H1 (cell line): ENCODE data around the gene HJURP. TPM values are rescaled to one million over a fixed set of nuclear protein-coding genes. Genes with fewer than 3 reads are reported as not detected.

Experiments
- CTCF ChIA-PET: fragments of 300-600 bp; sonication (Branson Sonifier 250); formaldehyde crosslinking; loops from one replicate; lab custom pipeline; 2021; ENCODE audit not compliant: partially characterized antibody; lab: Charles Lee
- POLR2A ChIA-PET: fragments of 300-600 bp; sonication (Branson Sonifier 250); formaldehyde crosslinking; loops from one replicate; lab custom pipeline; 2021; ENCODE audit warnings: inconsistent platforms; ENCODE audit not compliant: partially characterized antibody; lab: Charles Lee
- DNase-seq, 2 experiments: peaks; one replicate each; pipeline versions ENCODE4 v3.0.0 to v3.0.0-alpha.2; 2010 to 2022; ENCODE audit warnings: low spot score in 2 of 2, low read depth in 1 of 2, mixed read lengths in 1 of 2
- FAIRE-seq: peaks from 2 replicates; lab custom pipeline; 2011; peaks lifted over from hg19 to GRCh38; lab: Jason Lieb, UNC
- H2AFZ ChIP-seq: 2 replicates; pipeline ENCODE4 v1.8.1; 2012; ENCODE audit warnings: low read length, inconsistent platforms
- H2AK5ac ChIP-seq: 2 replicates; pipeline ENCODE4 v1.6.1; 2013; ENCODE audit warnings: low read depth, low read length
- H2BK120ac ChIP-seq: replicated peaks from 2 replicates; pipeline ENCODE3; 2013; ENCODE audit warnings: low read depth, low read length, inconsistent platforms
- H2BK12ac ChIP-seq: 2 replicates; pipeline ENCODE4 v1.6.1; 2013; ENCODE audit warnings: low read depth, low read length
- H2BK15ac ChIP-seq: 2 replicates; pipeline ENCODE4 v1.6.1; 2013; ENCODE audit warnings: low read length
- H2BK20ac ChIP-seq: 2 replicates; pipeline ENCODE4 v1.6.1; 2013; ENCODE audit warnings: low read length
- H2BK5ac ChIP-seq: 2 replicates; pipeline ENCODE4 v1.6.1; 2013; ENCODE audit warnings: low read depth, low read length
- H3K14ac ChIP-seq: 2 replicates; pipeline ENCODE4 v1.6.1; 2013; ENCODE audit warnings: inconsistent platforms; ENCODE audit not compliant: insufficient read length
- H3K18ac ChIP-seq: 2 replicates; pipeline ENCODE4 v1.6.1; 2013; ENCODE audit warnings: low read length; ENCODE audit errors: extremely low read depth
- H3K23ac ChIP-seq: 2 replicates; pipeline ENCODE4 v1.6.1; 2013; ENCODE audit warnings: inconsistent platforms; ENCODE audit not compliant: insufficient read length
- H3K23me2 ChIP-seq: 2 replicates; pipeline ENCODE4 v1.6.1; 2013; ENCODE audit warnings: low read depth, low read length
- H3K27ac ChIP-seq: 2 replicates; pipeline ENCODE4 v1.6.1; 2011; ENCODE audit warnings: low read depth, low read length, inconsistent platforms
- H3K27me3 ChIP-seq, 4 experiments: replicated peaks in 1 of 4; 1 replicate in 1 of 4; 2 replicates in 3 of 4; pipeline versions ENCODE4 v1.6.1 to v1.8.1; 2011 to 2013; ENCODE audit warnings: low read length in 3 of 4, mild to moderate bottlenecking in 3 of 4, inconsistent platforms in 2 of 4, mixed read lengths in 2 of 4, moderate library complexity in 1 of 4; ENCODE audit not compliant: control insufficient read depth in 3 of 4, insufficient read depth in 3 of 4; ENCODE audit errors: extremely low read depth in 1 of 4
- H3K36me3 ChIP-seq, 4 experiments: 2 replicates each; pipeline versions ENCODE4 v1.6.1 to v1.8.1; 2011 to 2013; ENCODE audit warnings: mild to moderate bottlenecking in 4 of 4, low read length in 3 of 4, moderate library complexity in 2 of 4, control low read depth in 1 of 4, inconsistent platforms in 1 of 4; ENCODE audit not compliant: insufficient read depth in 4 of 4, control insufficient read depth in 2 of 4
- H3K4ac ChIP-seq: replicated peaks from 2 replicates; pipeline ENCODE3; 2013; ENCODE audit warnings: low read length, low read depth, mixed read lengths, inconsistent platforms; ENCODE audit not compliant: insufficient read length
- H3K4me1 ChIP-seq, 4 experiments: replicated peaks in 1 of 4; 1 replicate in 1 of 4; 2 replicates in 3 of 4; pipeline versions ENCODE4 v1.6.1 to v1.8.1; 2011 to 2013; ENCODE audit warnings: low read length in 3 of 4, inconsistent platforms in 2 of 4, mixed read lengths in 1 of 4; ENCODE audit not compliant: insufficient read depth in 4 of 4, control insufficient read depth in 3 of 4
- H3K4me2 ChIP-seq, 2 experiments: 2 replicates each; pipeline versions ENCODE4 v1.6.1 to v1.8.1; 2011 to 2013; ENCODE audit warnings: low read depth in 2 of 2, low read length in 2 of 2, control low read depth in 1 of 2, inconsistent platforms in 1 of 2, mild to moderate bottlenecking in 1 of 2; ENCODE audit not compliant: insufficient read depth in 1 of 2
- H3K4me3 ChIP-seq, 4 experiments: fragments of 200-600, 300-600 bp in 1 of 4; sonication (generic), shearing (Covaris generic), sonication (Bioruptor Twin) in 1 of 4; 2 replicates each; pipeline versions ENCODE4 v1.5.1 to v1.8.1; 2011 to 2016; ENCODE audit warnings: low read length in 4 of 4, low read depth in 3 of 4, control low read depth in 2 of 4, inconsistent platforms in 2 of 4, mild to moderate bottlenecking in 2 of 4, mixed read lengths in 1 of 4, moderate library complexity in 1 of 4; ENCODE audit not compliant: insufficient read depth in 2 of 4; ENCODE audit errors: extremely low read depth in 1 of 4
- H3K56ac ChIP-seq: replicated peaks from 2 replicates; pipeline ENCODE3; 2013; ENCODE audit warnings: low read depth, mild to moderate bottlenecking, mixed read lengths, low read length, inconsistent platforms; ENCODE audit not compliant: insufficient read length
- H3K79me1 ChIP-seq: 2 replicates; pipeline ENCODE4 v1.6.1; 2013; ENCODE audit warnings: low read depth, low read length, control low read depth
- H3K79me2 ChIP-seq, 2 experiments: 2 replicates each; pipeline versions ENCODE4 v1.6.1 to v1.8.1; 2012 to 2013; ENCODE audit warnings: low read length in 2 of 2, mild to moderate bottlenecking in 2 of 2, inconsistent platforms in 1 of 2; ENCODE audit not compliant: insufficient read depth in 2 of 2, control insufficient read depth in 1 of 2
- H3K9ac ChIP-seq, 4 experiments: replicated peaks in 1 of 4; 1 replicate in 1 of 4; 2 replicates in 3 of 4; pipeline versions ENCODE4 v1.6.1 to v1.8.1; 2011 to 2013; ENCODE audit warnings: low read depth in 3 of 4, low read length in 3 of 4, control low read depth in 2 of 4, mild to moderate bottlenecking in 2 of 4, moderate library complexity in 2 of 4, inconsistent platforms in 1 of 4; ENCODE audit errors: extremely low read depth in 1 of 4
- H3K9me3 ChIP-seq, 2 experiments: 2 replicates each; pipeline versions ENCODE4 v1.6.1 to v1.8.1; 2012 to 2013; ENCODE audit warnings: mild to moderate bottlenecking in 2 of 2, moderate library complexity in 2 of 2, control low read depth in 1 of 2, inconsistent platforms in 1 of 2, low read depth in 1 of 2, low read length in 1 of 2, mixed read lengths in 1 of 2; ENCODE audit not compliant: insufficient read depth in 2 of 2
- H4K20me1 ChIP-seq, 2 experiments: replicated peaks in 1 of 2; 2 replicates each; pipeline versions ENCODE3 to v1.8.1; 2011 to 2013; ENCODE audit warnings: inconsistent platforms in 2 of 2, low read length in 2 of 2, mild to moderate bottlenecking in 1 of 2; ENCODE audit not compliant: insufficient read depth in 2 of 2, control insufficient read depth in 1 of 2
- H4K5ac ChIP-seq: 2 replicates; pipeline ENCODE4 v1.6.1; 2013; ENCODE audit warnings: low read length, low read depth, mixed read lengths, inconsistent platforms; ENCODE audit not compliant: insufficient read length
- H4K8ac ChIP-seq: 2 replicates; pipeline ENCODE4 v1.8.0; 2013; ENCODE audit warnings: mild to moderate bottlenecking, moderate library complexity, low read length, inconsistent platforms; ENCODE audit not compliant: insufficient read depth; ENCODE audit errors: extremely low read depth
- H4K91ac ChIP-seq: replicated peaks from 2 replicates; pipeline ENCODE3; 2013; ENCODE audit warnings: low read length, mixed read lengths, inconsistent platforms; ENCODE audit not compliant: insufficient read length
- CBX5 ChIP-seq: fragments of 300-800, 300-1000 bp; sonication (generic); IDR thresholded peaks from 2 replicates; pipeline ENCODE4 v1.7.1; 2016; ENCODE audit warnings: antibody characterized with exemption, low read length, low read depth
- CTCF ChIP-seq, 3 experiments: IDR thresholded peaks; 1 replicate in 2 of 3; 2 replicates in 1 of 3; pipeline versions ENCODE4 v1.5.1 to v1.6.1; 2011; ENCODE audit warnings: low read length in 3 of 3, mild to moderate bottlenecking in 3 of 3, inconsistent platforms in 2 of 3, low read depth in 1 of 3, moderate library complexity in 1 of 3; ENCODE audit not compliant: insufficient read depth in 1 of 3; ENCODE audit errors: control extremely low read depth in 1 of 3
- EP300 ChIP-seq, 2 experiments: IDR thresholded peaks; 1 replicate in 1 of 2; 2 replicates in 1 of 2; pipeline ENCODE4 v1.6.1; 2011 to 2012; ENCODE audit warnings: low read depth in 2 of 2, low read length in 2 of 2, mild to moderate bottlenecking in 2 of 2, borderline replicate concordance in 1 of 2, inconsistent platforms in 1 of 2, moderate library complexity in 1 of 2
- JUND ChIP-seq: IDR thresholded peaks from 2 replicates; pipeline ENCODE4 v1.6.1; 2011; ENCODE audit warnings: mild to moderate bottlenecking, improper control_type of control experiment, low read length
- KDM1A ChIP-seq: fragments of 200-600, 300-600 bp; sonication (generic); IDR thresholded peaks from 2 replicates; pipeline ENCODE4 v1.7.1; 2016; ENCODE audit warnings: mild to moderate bottlenecking, low read length, borderline replicate concordance
- KDM5A ChIP-seq: fragments of 200-600 bp; IDR thresholded peaks from 2 replicates; pipeline ENCODE4 v1.7.1; 2012; ENCODE audit warnings: mild to moderate bottlenecking, low read length, inconsistent platforms, mixed read lengths
- POLR2AphosphoS5 ChIP-seq: IDR thresholded peaks from 2 replicates; pipeline ENCODE4 v1.6.1; 2011; ENCODE audit warnings: low read depth, low read length
- RFX5 ChIP-seq: IDR thresholded peaks from 2 replicates; pipeline ENCODE4 v1.6.1; 2011; ENCODE audit warnings: low read depth, low read length, improper control_type of control experiment, borderline replicate concordance
- RNF2 ChIP-seq: fragments of 200-900, 300-1000 bp; sonication (generic); IDR thresholded peaks from 2 replicates; pipeline ENCODE4 v1.7.1; 2016; ENCODE audit warnings: borderline replicate concordance, low read depth, mild to moderate bottlenecking, antibody characterized with exemption, low read length; ENCODE audit not compliant: poor library complexity, severe bottlenecking; ENCODE audit errors: missing control alignments
- RXRA ChIP-seq: IDR thresholded peaks from 2 replicates; pipeline ENCODE4 v1.6.1; 2011; ENCODE audit warnings: low read depth, mild to moderate bottlenecking, low read length, moderate library complexity; ENCODE audit not compliant: insufficient read depth
- TCF12 ChIP-seq: IDR thresholded peaks from 2 replicates; pipeline ENCODE4 v1.6.1; 2011; ENCODE audit warnings: low read depth, mild to moderate bottlenecking, low read length
- WGBS, 2 experiments: shearing (Covaris generic) in 1 of 2; methylation state at CpG; one replicate each; pipeline versions ENCODE4 v1.1.6 to v1.1.7; 2013 to 2015; ENCODE audit warnings: low lambda C conversion rate in 2 of 2, mixed read lengths in 2 of 2, inconsistent platforms in 1 of 2, low coverage in 1 of 2, missing lambda C conversion rate in 1 of 2; ENCODE audit not compliant: insufficient replicate concordance in 2 of 2, insufficient coverage in 1 of 2, insufficient read length in 1 of 2; ENCODE audit errors: extremely low coverage in 1 of 2, missing lambda C conversion rate in 1 of 2; 5-methylcytosine and 5-hydroxymethylcytosine counted together
- polyA plus RNA-seq, 7 experiments: library from polyadenylated mRNA; depleted of rRNA in 3 of 7; stranded (reverse) in 5 of 7; unstranded in 2 of 7; fragments of >200 nt in 5 of 7; fragments of 200-250 nt in 2 of 7; gene quantifications; 1 replicate in 5 of 7; 2 replicates in 1 of 7; 4 replicates in 1 of 7; pipeline versions ENCODE4 v1.2.1 to v1.2.3, GENCODE V29; 2011 to 2013; ENCODE audit warnings: missing spikeins in 2 of 7, mixed read lengths in 2 of 7
- total RNA-seq: library from RNA; stranded (reverse); fragmentation: NEBNext Ultra II Directional; extraction: Animal tissue kit (Norgen Biotek cat#: 25700); gene quantifications from 2 replicates; pipeline ENCODE4 v1.2.1, GENCODE V29; 2021

HJURP gene
- total and polyA plus RNA-seq, 2 of the 8 experiments (the other 6 are each of a cell fraction or from before 2014, with no cell fraction given): 49.3 to 60.5 TPM

DNA sequence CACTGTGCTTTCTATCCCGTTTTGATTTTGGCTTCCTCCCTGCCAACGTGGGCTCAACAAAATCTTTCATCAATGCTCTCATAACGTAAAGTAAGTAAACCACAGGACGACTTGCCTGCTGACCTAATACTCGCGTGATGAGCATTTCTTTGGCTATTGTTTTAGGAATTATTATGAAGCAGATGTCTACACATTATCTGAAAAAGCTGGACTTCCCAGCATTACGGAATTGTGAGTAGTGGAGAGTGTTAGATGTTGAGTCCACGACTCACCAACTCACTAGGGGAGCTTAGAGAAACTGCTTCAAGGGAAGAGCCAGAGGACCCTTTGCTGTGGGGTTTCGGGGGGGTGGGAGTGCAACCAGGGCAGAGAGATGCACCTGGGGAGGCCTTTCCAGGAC is 21.9 kb downstream of the HJURP start:
- Histone ChIP-seq H3K27ac (no peak overlapping the region), H3K14ac (no peak overlapping the region), H3K23me2 (no peaks in the 10 kb centered on the region), H3K56ac (no peak overlapping the region), H3K79me2 (peaks cover 0 to 9% of the 10 kb centered on the region in 2 experiments; a peak in 2 of 4 replicates), H4K8ac (no peak overlapping the region), H3K9me3 (no peaks in the 10 kb centered on the region), H3K23ac (no peak overlapping the region), H2BK15ac (no peak overlapping the region), H4K91ac (no peak overlapping the region), H4K5ac (no peak overlapping the region), H3K4me2 (no peak overlapping the region), H2BK12ac (no peak overlapping the region), H3K4me3 (no peak overlapping the region), H2BK20ac (no peak overlapping the region), H2BK5ac (no peak overlapping the region), H3K4me1 (no peaks in the 10 kb centered on the region), H3K79me1 (no peaks in the 10 kb centered on the region), H3K27me3 (no peaks in the 10 kb centered on the region), H2AFZ (no peak overlapping the region), H3K36me3 (peaks cover 8 to 29% (median 17%) of the 10 kb centered on the region in 4 experiments; a peak in 7 of 8 replicates), H4K20me1 (peaks cover 0 to 7% of the 10 kb centered on the region in 2 experiments), H2BK120ac (no peak overlapping the region), H2AK5ac (no peak overlapping the region), H3K9ac (no peak overlapping the region), H3K4ac (no peak overlapping the region), H3K18ac (no peak overlapping the region)
- DNase-seq: no peak
- POLR2A ChIA-PET: interaction anchor here (1.0 to 1.8 kb wide), 6 partner anchors 12 to 432 kb away, joined by 3 to 8 read pairs (median 3); no protein-coding TSS in a partner anchor
- no peak for FAIRE-seq
- CTCF ChIA-PET: interaction anchor here (0.6 to 5.3 kb wide), 23 partner anchors 8 to 430 kb away, joined by 3 to 35 read pairs (median 4); no protein-coding TSS in a partner anchor
- WGBS, 2 experiments: 78% methylated on average over 9 of the region's 9 CpGs; no CpG with 5 or more reads in 1 of the 2 experiments
- TF ChIP-seq RNF2 (no peak), CTCF (IDR thresholded peaks at IDR 0.05; ENCODE audit: control extremely low read depth in 1 of 3, insufficient read depth in 1 of 3, low read depth in 1 of 3, low read length in 3 of 3) (no peak), CBX5 (no peak), JUND (no peak), TCF12 (no peak), EP300 (IDR thresholded peaks at IDR 0.05; ENCODE audit: borderline replicate concordance in 1 of 2, low read depth in 2 of 2, low read length in 2 of 2) (no peak), RXRA (no peak), POLR2AphosphoS5 (no peak), KDM1A (no peak), KDM5A (no peak), RFX5 (no peak)
